Measurements from ENCODE around the gene OR4N2. TPM values are rescaled to one million over a fixed set of nuclear protein-coding genes. Genes with fewer than 3 reads are reported as not detected.
A peak's percentile ranks its signal among the peaks of the same experiment; 100 is the strongest.

Gene OR4N2
- total and polyA plus RNA-seq, 9 of the 15 experiments (the other 6 are each of a cell fraction or from before 2014, with no cell fraction given): not detected

DNA sequence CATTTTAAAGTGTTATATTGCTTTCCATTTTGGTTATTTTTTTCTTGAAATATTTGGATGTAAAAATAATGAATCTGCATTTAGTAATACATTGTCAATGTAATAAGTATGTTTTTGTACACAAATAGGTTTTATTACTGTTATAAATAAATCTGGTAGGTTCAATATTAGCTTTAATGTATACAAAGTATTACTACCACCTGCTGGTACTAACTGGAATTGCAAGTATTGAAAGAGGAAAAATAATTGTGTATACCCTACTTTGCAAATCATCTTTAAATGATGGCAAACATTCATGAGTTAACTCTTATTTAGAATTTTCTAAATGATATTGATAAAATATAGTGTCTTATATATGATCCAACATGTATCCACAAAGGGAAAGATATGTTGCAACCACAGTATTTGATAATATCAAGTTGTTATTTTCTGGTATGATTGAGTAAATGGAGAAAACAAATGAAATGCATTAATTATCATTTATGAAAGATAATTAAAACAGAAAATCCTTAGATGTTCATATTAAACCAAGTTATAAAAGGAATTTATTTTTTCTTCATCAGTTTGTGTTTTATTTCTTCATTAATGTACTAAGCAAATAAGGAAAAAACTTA is 74.6 kb downstream of the OR4N2 start (continued):
- peak; percentile 30 to 59 for TF ChIP-seq RAD21 (CRISPR knock-in tag; conservative IDR thresholded peaks at IDR 0.05 in 1 of 2, IDR thresholded peaks at IDR 0.05 in 1 of 2)
- no peak for TF ChIP-seq HLTF (IDR thresholded peaks at IDR 0.05)
- TF ChIP-seq ZNF512 (tag; IDR thresholded peaks at IDR 0.05): no peak
- TF ChIP-seq SAFB2 (IDR thresholded peaks at IDR 0.05; ENCODE audit: borderline replicate concordance, low read depth, low read length, severe bottlenecking): no peak

Other genes starting within 250 kb of the OR4N2 start
Only the 7 nearest of the 10 such genes appear.
- gene OR11H2, start 89.9 kb upstream of the OR4N2 start, total RNA-seq (2014; rRNA removed): not detected in 2 replicates
- not detected in 2 replicates for gene OR11H2, start 89.9 kb upstream of the OR4N2 start, total RNA-seq (2014; rRNA removed; fragmentation: Illumina TruSeq; extraction: Trizol)
- gene OR11H2, start 89.9 kb upstream of the OR4N2 start, total RNA-seq (2015; rRNA removed; fragmentation: Illumina TruSeq; extraction: Trizol): not detected in 2 replicates
- not detected in 2 replicates for gene OR11H2, start 89.9 kb upstream of the OR4N2 start, total RNA-seq (2021)
- gene OR11H2, start 89.9 kb upstream of the OR4N2 start, polyA plus RNA-seq (2011; rRNA removed): not detected in 2 replicates
- not detected in 2 replicates for gene OR11H2, start 89.9 kb upstream of the OR4N2 start, polyA plus RNA-seq (2014; fragmentation: Illumina TruSeq; extraction: Trizol)
- not detected for gene OR11H2, start 89.9 kb upstream of the OR4N2 start, polyA plus RNA-seq (2014; fragmentation: Nextera tagmentation; extraction: Ambion mirVana)
- not detected in 2 replicates for gene OR11H2, start 89.9 kb upstream of the OR4N2 start, polyA plus RNA-seq (2014; rRNA removed)
- gene OR4Q3, start 60.2 kb upstream of the OR4N2 start, total RNA-seq (2014; rRNA removed): not detected in 2 replicates
- not detected in 2 replicates for gene OR4Q3, start 60.2 kb upstream of the OR4N2 start, total RNA-seq (2014; rRNA removed; fragmentation: Illumina TruSeq; extraction: Trizol)
- not detected in 2 replicates for gene OR4Q3, start 60.2 kb upstream of the OR4N2 start, total RNA-seq (2015; rRNA removed; fragmentation: Illumina TruSeq; extraction: Trizol)
- not detected in 2 replicates for gene OR4Q3, start 60.2 kb upstream of the OR4N2 start, total RNA-seq (2021)
- not detected in 2 replicates for gene OR4Q3, start 60.2 kb upstream of the OR4N2 start, polyA plus RNA-seq (2011; rRNA removed)
- not detected in 2 replicates for gene OR4Q3, start 60.2 kb upstream of the OR4N2 start, polyA plus RNA-seq (2014; fragmentation: Illumina TruSeq; extraction: Trizol)
- not detected for gene OR4Q3, start 60.2 kb upstream of the OR4N2 start, polyA plus RNA-seq (2014; fragmentation: Nextera tagmentation; extraction: Ambion mirVana)
- gene OR4Q3, start 60.2 kb upstream of the OR4N2 start, polyA plus RNA-seq (2014; rRNA removed): not detected in 2 replicates
- gene OR4M1, start 30.3 kb upstream of the OR4N2 start, total RNA-seq (2014; rRNA removed): not detected in 2 replicates
- gene OR4M1, start 30.3 kb upstream of the OR4N2 start, total RNA-seq (2014; rRNA removed; fragmentation: Illumina TruSeq; extraction: Trizol): not detected in 2 replicates
- not detected in 2 replicates for gene OR4M1, start 30.3 kb upstream of the OR4N2 start, total RNA-seq (2015; rRNA removed; fragmentation: Illumina TruSeq; extraction: Trizol)
- gene OR4M1, start 30.3 kb upstream of the OR4N2 start, total RNA-seq (2021): not detected in 2 replicates
- gene OR4M1, start 30.3 kb upstream of the OR4N2 start, polyA plus RNA-seq (2011; rRNA removed): not detected in 2 replicates
- gene OR4M1, start 30.3 kb upstream of the OR4N2 start, polyA plus RNA-seq (2014; fragmentation: Illumina TruSeq; extraction: Trizol): not detected in 2 replicates
- gene OR4M1, start 30.3 kb upstream of the OR4N2 start, polyA plus RNA-seq (2014; fragmentation: Nextera tagmentation; extraction: Ambion mirVana): not detected
- not detected in 2 replicates for gene OR4M1, start 30.3 kb upstream of the OR4N2 start, polyA plus RNA-seq (2014; rRNA removed)
- gene OR4K2, start 71.4 kb downstream of the OR4N2 start, total RNA-seq (2014; rRNA removed): not detected in 2 replicates
- not detected in 2 replicates for gene OR4K2, start 71.4 kb downstream of the OR4N2 start, total RNA-seq (2014; rRNA removed; fragmentation: Illumina TruSeq; extraction: Trizol)
- not detected in 2 replicates for gene OR4K2, start 71.4 kb downstream of the OR4N2 start, total RNA-seq (2015; rRNA removed; fragmentation: Illumina TruSeq; extraction: Trizol)
- gene OR4K2, start 71.4 kb downstream of the OR4N2 start, total RNA-seq (2021): not detected in 2 replicates
- gene OR4K2, start 71.4 kb downstream of the OR4N2 start, polyA plus RNA-seq (2011; rRNA removed): not detected in 2 replicates
- gene OR4K2, start 71.4 kb downstream of the OR4N2 start, polyA plus RNA-seq (2014; fragmentation: Illumina TruSeq; extraction: Trizol): not detected in 2 replicates
- not detected for gene OR4K2, start 71.4 kb downstream of the OR4N2 start, polyA plus RNA-seq (2014; fragmentation: Nextera tagmentation; extraction: Ambion mirVana)
- not detected in 2 replicates for gene OR4K2, start 71.4 kb downstream of the OR4N2 start, polyA plus RNA-seq (2014; rRNA removed)
- gene OR4K5, start 116.8 kb downstream of the OR4N2 start, total RNA-seq (2014; rRNA removed): not detected in 2 replicates
- gene OR4K5, start 116.8 kb downstream of the OR4N2 start, total RNA-seq (2014; rRNA removed; fragmentation: Illumina TruSeq; extraction: Trizol): not detected in 2 replicates
- gene OR4K5, start 116.8 kb downstream of the OR4N2 start, total RNA-seq (2015; rRNA removed; fragmentation: Illumina TruSeq; extraction: Trizol): not detected in 2 replicates
- not detected in 2 replicates for gene OR4K5, start 116.8 kb downstream of the OR4N2 start, total RNA-seq (2021)
- not detected in 2 replicates for gene OR4K5, start 116.8 kb downstream of the OR4N2 start, polyA plus RNA-seq (2011; rRNA removed)
- gene OR4K5, start 116.8 kb downstream of the OR4N2 start, polyA plus RNA-seq (2014; fragmentation: Illumina TruSeq; extraction: Trizol): not detected in 2 replicates
- not detected for gene OR4K5, start 116.8 kb downstream of the OR4N2 start, polyA plus RNA-seq (2014; fragmentation: Nextera tagmentation; extraction: Ambion mirVana)
- gene OR4K5, start 116.8 kb downstream of the OR4N2 start, polyA plus RNA-seq (2014; rRNA removed): not detected in 2 replicates
- gene OR4K1, start 127.1 kb downstream of the OR4N2 start, total RNA-seq (2014; rRNA removed): not detected in 2 replicates
- gene OR4K1, start 127.1 kb downstream of the OR4N2 start, total RNA-seq (2014; rRNA removed; fragmentation: Illumina TruSeq; extraction: Trizol): not detected in 2 replicates
- gene OR4K1, start 127.1 kb downstream of the OR4N2 start, total RNA-seq (2015; rRNA removed; fragmentation: Illumina TruSeq; extraction: Trizol): not detected in 2 replicates
- gene OR4K1, start 127.1 kb downstream of the OR4N2 start, total RNA-seq (2021): not detected in 2 replicates
- not detected in 2 replicates for gene OR4K1, start 127.1 kb downstream of the OR4N2 start, polyA plus RNA-seq (2011; rRNA removed)
- gene OR4K1, start 127.1 kb downstream of the OR4N2 start, polyA plus RNA-seq (2014; fragmentation: Illumina TruSeq; extraction: Trizol): not detected in 2 replicates
- not detected for gene OR4K1, start 127.1 kb downstream of the OR4N2 start, polyA plus RNA-seq (2014; fragmentation: Nextera tagmentation; extraction: Ambion mirVana)
- gene OR4K1, start 127.1 kb downstream of the OR4N2 start, polyA plus RNA-seq (2014; rRNA removed): not detected in 2 replicates
- not detected in 2 replicates for gene OR4K15, start 171.8 kb downstream of the OR4N2 start, total RNA-seq (2014; rRNA removed)
- gene OR4K15, start 171.8 kb downstream of the OR4N2 start, total RNA-seq (2014; rRNA removed; fragmentation: Illumina TruSeq; extraction: Trizol): not detected in 2 replicates
- not detected in 2 replicates for gene OR4K15, start 171.8 kb downstream of the OR4N2 start, total RNA-seq (2015; rRNA removed; fragmentation: Illumina TruSeq; extraction: Trizol)
- gene OR4K15, start 171.8 kb downstream of the OR4N2 start, total RNA-seq (2021): not detected in 2 replicates
- not detected in 2 replicates for gene OR4K15, start 171.8 kb downstream of the OR4N2 start, polyA plus RNA-seq (2011; rRNA removed)
- not detected in 2 replicates for gene OR4K15, start 171.8 kb downstream of the OR4N2 start, polyA plus RNA-seq (2014; fragmentation: Illumina TruSeq; extraction: Trizol)
- not detected for gene OR4K15, start 171.8 kb downstream of the OR4N2 start, polyA plus RNA-seq (2014; fragmentation: Nextera tagmentation; extraction: Ambion mirVana)
- not detected in 2 replicates for gene OR4K15, start 171.8 kb downstream of the OR4N2 start, polyA plus RNA-seq (2014; rRNA removed)

Data from K562 (cell line).